PFSK-1 (cell line): Measurements from ENCODE around the gene OR4C6.

Experiments used
- FOXP2 ChIP-seq: optimal IDR thresholded peaks from 2 replicates; pipeline ENCODE3; 2011; ENCODE audit warnings: borderline replicate concordance, control low read depth, inconsistent platforms; ENCODE audit not compliant: insufficient read depth; ENCODE audit errors: extremely low read length, extremely low read depth
- POLR2AphosphoS5 ChIP-seq: IDR thresholded peaks from 2 replicates; pipeline ENCODE4 v1.6.1; 2012; ENCODE audit warnings: low read depth, mild to moderate bottlenecking, control low read depth, low read length, moderate library complexity
- REST ChIP-seq, 2 experiments: IDR thresholded peaks; 2 replicates each; pipeline versions ENCODE4 v1.6.1 to v1.8.0; 2011 to 2012; ENCODE audit warnings: low read depth in 2 of 2, low read length in 2 of 2, control low read depth in 1 of 2, inconsistent platforms in 1 of 2, mild to moderate bottlenecking in 1 of 2, moderate library complexity in 1 of 2; ENCODE audit not compliant: insufficient read depth in 1 of 2
- SIN3A ChIP-seq: IDR thresholded peaks from 2 replicates; pipeline ENCODE4 v1.6.1; 2012; ENCODE audit warnings: mild to moderate bottlenecking, low read length, moderate library complexity, borderline replicate concordance; ENCODE audit not compliant: insufficient read depth
- TAF1 ChIP-seq: IDR thresholded peaks from 2 replicates; pipeline ENCODE4 v1.6.1; 2012; ENCODE audit warnings: low read length, control low read depth, borderline replicate concordance; ENCODE audit not compliant: insufficient read depth

OR4C6 gene

GRCh38 chr11:55655096-55655495 lies 6.9 kb upstream of the OR4C6 start:
- no peak for TF ChIP-seq POLR2AphosphoS5

GRCh38 chr11:55658031-55658573 lies 3.9 kb upstream of the OR4C6 start:
- TF ChIP-seq TAF1 (no peak), FOXP2 (no peak), REST (IDR thresholded peaks at IDR 0.05; ENCODE audit: insufficient read depth in 1 of 2, low read depth in 2 of 2, low read length in 2 of 2) (no peak), POLR2AphosphoS5 (no peak), SIN3A (no peak)

- TF ChIP-seq REST (IDR thresholded peaks at IDR 0.05; ENCODE audit: insufficient read depth in 1 of 2, low read depth in 2 of 2, low read length in 2 of 2) (no peak), POLR2AphosphoS5 (no peak), SIN3A (no peak)
These were observed 3.4 kb upstream of the OR4C6 start for GRCh38 chr11:55658608-55659007.

GRCh38 chr11:55669376-55669775 lies 7.4 kb downstream of the OR4C6 start:
- TF ChIP-seq REST (IDR thresholded peaks at IDR 0.05; ENCODE audit: insufficient read depth in 1 of 2, low read depth in 2 of 2, low read length in 2 of 2) (no peak), POLR2AphosphoS5 (no peak), SIN3A (no peak), TAF1 (no peak), FOXP2 (no peak)

GRCh38 chr11:55673860-55674259 lies 11.9 kb downstream of the OR4C6 start:
- TF ChIP-seq FOXP2: no peak
- no peak for TF ChIP-seq REST (IDR thresholded peaks at IDR 0.05; ENCODE audit: insufficient read depth in 1 of 2, low read depth in 2 of 2, low read length in 2 of 2)
- no peak for TF ChIP-seq SIN3A
- no peak for TF ChIP-seq TAF1
- TF ChIP-seq POLR2AphosphoS5: no peak
